GM23338 (cell line): ENCODE data around the gene GNB1. TPM values are rescaled to one million over a fixed set of nuclear protein-coding genes. Genes with fewer than 3 reads are reported as not detected.

Source experiments
- ATAC-seq: fragments of 200-7000 bp; cut with Tn5 transposase; 3 replicates; pipeline ENCODE4 v1.9.1; 2020
- DNase-seq: peaks from one replicate; pipeline ENCODE4 v3.0.0-alpha.2; 2015; ENCODE audit warnings: low spot score
- H2AFZ ChIP-seq: fragments of 200-600 bp; sonication (generic); 2 replicates; pipeline ENCODE4 v1.8.0; 2016; ENCODE audit warnings: antibody characterized with exemption, mild to moderate bottlenecking, moderate library complexity
- H3F3A ChIP-seq: fragments of 200-600 bp; sonication (generic); replicated peaks from 2 replicates; pipeline ENCODE4 v1.8.0; 2017; ENCODE audit warnings: antibody characterized with exemption, mixed run types, low read depth
- H3K27ac ChIP-seq: fragments of 200-600 bp; sonication (generic); 2 replicates; pipeline ENCODE4 v1.6.1; 2016; ENCODE audit warnings: low read depth
- H3K27me3 ChIP-seq: fragments of 200-600 bp; sonication (generic); 2 replicates; pipeline ENCODE4 v1.8.0; 2016; ENCODE audit warnings: mild to moderate bottlenecking, mixed run types, moderate library complexity; ENCODE audit not compliant: insufficient read depth
- H3K36me3 ChIP-seq: fragments of 200-600 bp; sonication (generic); 2 replicates; pipeline ENCODE4 v1.8.0; 2016; ENCODE audit warnings: mild to moderate bottlenecking; ENCODE audit not compliant: insufficient read depth
- H3K4me1 ChIP-seq: fragments of 200-600 bp; sonication (generic); 2 replicates; pipeline ENCODE4 v1.8.0; 2016; ENCODE audit warnings: mild to moderate bottlenecking, moderate library complexity; ENCODE audit not compliant: insufficient read depth
- H3K4me2 ChIP-seq: fragments of 200-600 bp; sonication (generic); 2 replicates; pipeline ENCODE4 v1.7.1; 2017; ENCODE audit warnings: mixed run types
- H3K4me3 ChIP-seq: fragments of 200-600 bp; sonication (generic); 2 replicates; pipeline ENCODE4 v1.6.1; 2016; ENCODE audit warnings: mixed run types
- H3K79me2 ChIP-seq: fragments of 200-600 bp; sonication (generic); replicated peaks from 2 replicates; pipeline ENCODE4 v1.8.0; 2017; ENCODE audit warnings: mild to moderate bottlenecking; ENCODE audit not compliant: insufficient read depth
- H3K9me2 ChIP-seq: fragments of 200-600 bp; sonication (generic); 2 replicates; pipeline ENCODE4 v1.8.0; 2017; ENCODE audit not compliant: insufficient read depth
- H4K20me1 ChIP-seq: fragments of 200-600 bp; sonication (generic); replicated peaks from 2 replicates; pipeline ENCODE4 v1.8.0; 2017; ENCODE audit warnings: mild to moderate bottlenecking; ENCODE audit not compliant: insufficient read depth
- H3K27ac Mint-ChIP-seq: 2 replicates; pipeline ENCODE4 v1.8.0; 2020; ENCODE audit warnings: inconsistent platforms, mild to moderate bottlenecking, moderate library complexity, mixed read lengths
- H3K27me3 Mint-ChIP-seq: 3 replicates; pipeline ENCODE4 v1.8.0; 2022; ENCODE audit warnings: low read depth, mild to moderate bottlenecking, moderate library complexity, mixed read lengths, inconsistent platforms; ENCODE audit not compliant: insufficient read depth, poor library complexity
- H3K36me3 Mint-ChIP-seq: 3 replicates; pipeline ENCODE4 v1.8.0; 2021; ENCODE audit warnings: low read depth, mild to moderate bottlenecking, inconsistent platforms, moderate library complexity, mixed read lengths
- H3K4me1 Mint-ChIP-seq: 3 replicates; pipeline ENCODE4 v1.8.0; 2020; ENCODE audit warnings: mild to moderate bottlenecking, inconsistent platforms, mixed read lengths
- H3K4me3 Mint-ChIP-seq: 3 replicates; pipeline ENCODE4 v1.8.0; 2021; ENCODE audit warnings: moderate library complexity, mild to moderate bottlenecking, inconsistent platforms, mixed read lengths
- H3K9me3 Mint-ChIP-seq: 3 replicates; pipeline ENCODE4 v1.8.0; 2020; ENCODE audit warnings: moderate library complexity, mild to moderate bottlenecking, inconsistent platforms, mixed read lengths
- EZH2phosphoT487 ChIP-seq: fragments of 200-600 bp; sonication (generic); IDR thresholded peaks from one replicate; pipeline ENCODE4 v1.8.1; 2018; ENCODE audit warnings: antibody characterized with exemption; ENCODE audit not compliant: unreplicated experiment
- REST ChIP-seq: IDR thresholded peaks from one replicate; pipeline ENCODE4 v1.6.1; 2018; ENCODE audit warnings: antibody characterized with exemption; ENCODE audit not compliant: unreplicated experiment
- polyA plus RNA-seq: library from polyadenylated mRNA; unstranded; fragments of >200 nt; fragmentation: Nextera tagmentation; extraction: Ambion mirVana; gene quantifications from 2 replicates; pipeline ENCODE4 v1.2.1, GENCODE V29; 2016
- total RNA-seq: library from RNA; depleted of rRNA; stranded (reverse); fragments of >200 nt; shearing (Covaris generic); gene quantifications from 2 replicates; pipeline ENCODE4 v1.2.3, GENCODE V29; 2014
- TF ChIP-seq, protein P1 (sequence below), 2 experiments: fragments of 200-600 bp in 1 of 2; sonication (generic) in 1 of 2; conservative IDR thresholded peaks; 2 replicates each; pipeline versions ENCODE4 v1.5.1 to v1.6.1; 2016 to 2017; ENCODE audit warnings: antibody characterized with exemption in 2 of 2, low read depth in 2 of 2, mild to moderate bottlenecking in 2 of 2, moderate library complexity in 1 of 2
- TF ChIP-seq, protein P2 (sequence below): fragments of 250-450 bp; sonication (Bioruptor Pico); IDR thresholded peaks from 2 replicates; pipeline ENCODE4 v1.5.0; 2020; ENCODE audit warnings: mild to moderate bottlenecking, moderate library complexity

Gene GNB1
- total and polyA plus RNA-seq, 2 experiments from 2014 or later: 65.4 to 138 TPM

DNA sequence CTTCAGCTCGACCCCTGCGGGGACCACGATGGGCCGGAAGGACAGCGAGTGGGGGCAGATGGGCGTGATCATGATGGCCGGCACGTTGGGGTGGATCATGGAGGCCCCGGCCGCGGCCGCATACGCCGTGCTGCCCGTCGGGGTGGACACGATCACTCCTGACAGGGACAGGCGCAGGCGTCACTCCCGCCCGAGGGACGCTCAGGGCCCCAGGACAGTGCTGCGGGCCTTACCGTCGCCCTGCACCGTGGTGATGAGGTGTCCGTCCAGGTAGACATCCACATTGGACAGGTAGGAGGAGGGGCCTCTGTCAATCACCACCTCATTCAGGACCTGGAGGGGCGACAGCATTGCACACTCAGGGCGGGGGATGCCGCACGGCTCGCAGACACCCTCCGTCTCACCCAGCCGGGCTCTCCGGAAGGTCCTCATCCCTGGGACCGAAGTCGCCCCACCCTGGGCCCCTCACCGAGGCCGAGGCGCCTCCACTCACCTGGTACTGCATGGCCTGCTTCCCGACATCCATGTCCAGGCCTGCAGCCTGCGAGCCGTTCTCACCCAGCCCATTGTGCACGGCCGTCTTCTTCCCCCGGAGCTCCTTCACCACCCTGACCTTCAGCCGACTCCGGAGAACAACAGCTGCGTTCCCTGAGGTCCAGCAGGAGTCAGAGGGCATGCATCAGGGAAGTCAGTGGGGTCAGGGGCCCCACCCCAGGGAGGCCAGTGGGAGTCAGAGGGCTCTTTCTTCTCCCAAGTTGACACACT, 136.7 kb downstream of the GNB1 start (continued):
- TF ChIP-seq, protein P1, sequence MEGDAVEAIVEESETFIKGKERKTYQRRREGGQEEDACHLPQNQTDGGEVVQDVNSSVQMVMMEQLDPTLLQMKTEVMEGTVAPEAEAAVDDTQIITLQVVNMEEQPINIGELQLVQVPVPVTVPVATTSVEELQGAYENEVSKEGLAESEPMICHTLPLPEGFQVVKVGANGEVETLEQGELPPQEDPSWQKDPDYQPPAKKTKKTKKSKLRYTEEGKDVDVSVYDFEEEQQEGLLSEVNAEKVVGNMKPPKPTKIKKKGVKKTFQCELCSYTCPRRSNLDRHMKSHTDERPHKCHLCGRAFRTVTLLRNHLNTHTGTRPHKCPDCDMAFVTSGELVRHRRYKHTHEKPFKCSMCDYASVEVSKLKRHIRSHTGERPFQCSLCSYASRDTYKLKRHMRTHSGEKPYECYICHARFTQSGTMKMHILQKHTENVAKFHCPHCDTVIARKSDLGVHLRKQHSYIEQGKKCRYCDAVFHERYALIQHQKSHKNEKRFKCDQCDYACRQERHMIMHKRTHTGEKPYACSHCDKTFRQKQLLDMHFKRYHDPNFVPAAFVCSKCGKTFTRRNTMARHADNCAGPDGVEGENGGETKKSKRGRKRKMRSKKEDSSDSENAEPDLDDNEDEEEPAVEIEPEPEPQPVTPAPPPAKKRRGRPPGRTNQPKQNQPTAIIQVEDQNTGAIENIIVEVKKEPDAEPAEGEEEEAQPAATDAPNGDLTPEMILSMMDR (conservative IDR thresholded peaks at IDR 0.05; ENCODE audit: low read depth in 2 of 2): no peak
- TF ChIP-seq, protein P2, sequence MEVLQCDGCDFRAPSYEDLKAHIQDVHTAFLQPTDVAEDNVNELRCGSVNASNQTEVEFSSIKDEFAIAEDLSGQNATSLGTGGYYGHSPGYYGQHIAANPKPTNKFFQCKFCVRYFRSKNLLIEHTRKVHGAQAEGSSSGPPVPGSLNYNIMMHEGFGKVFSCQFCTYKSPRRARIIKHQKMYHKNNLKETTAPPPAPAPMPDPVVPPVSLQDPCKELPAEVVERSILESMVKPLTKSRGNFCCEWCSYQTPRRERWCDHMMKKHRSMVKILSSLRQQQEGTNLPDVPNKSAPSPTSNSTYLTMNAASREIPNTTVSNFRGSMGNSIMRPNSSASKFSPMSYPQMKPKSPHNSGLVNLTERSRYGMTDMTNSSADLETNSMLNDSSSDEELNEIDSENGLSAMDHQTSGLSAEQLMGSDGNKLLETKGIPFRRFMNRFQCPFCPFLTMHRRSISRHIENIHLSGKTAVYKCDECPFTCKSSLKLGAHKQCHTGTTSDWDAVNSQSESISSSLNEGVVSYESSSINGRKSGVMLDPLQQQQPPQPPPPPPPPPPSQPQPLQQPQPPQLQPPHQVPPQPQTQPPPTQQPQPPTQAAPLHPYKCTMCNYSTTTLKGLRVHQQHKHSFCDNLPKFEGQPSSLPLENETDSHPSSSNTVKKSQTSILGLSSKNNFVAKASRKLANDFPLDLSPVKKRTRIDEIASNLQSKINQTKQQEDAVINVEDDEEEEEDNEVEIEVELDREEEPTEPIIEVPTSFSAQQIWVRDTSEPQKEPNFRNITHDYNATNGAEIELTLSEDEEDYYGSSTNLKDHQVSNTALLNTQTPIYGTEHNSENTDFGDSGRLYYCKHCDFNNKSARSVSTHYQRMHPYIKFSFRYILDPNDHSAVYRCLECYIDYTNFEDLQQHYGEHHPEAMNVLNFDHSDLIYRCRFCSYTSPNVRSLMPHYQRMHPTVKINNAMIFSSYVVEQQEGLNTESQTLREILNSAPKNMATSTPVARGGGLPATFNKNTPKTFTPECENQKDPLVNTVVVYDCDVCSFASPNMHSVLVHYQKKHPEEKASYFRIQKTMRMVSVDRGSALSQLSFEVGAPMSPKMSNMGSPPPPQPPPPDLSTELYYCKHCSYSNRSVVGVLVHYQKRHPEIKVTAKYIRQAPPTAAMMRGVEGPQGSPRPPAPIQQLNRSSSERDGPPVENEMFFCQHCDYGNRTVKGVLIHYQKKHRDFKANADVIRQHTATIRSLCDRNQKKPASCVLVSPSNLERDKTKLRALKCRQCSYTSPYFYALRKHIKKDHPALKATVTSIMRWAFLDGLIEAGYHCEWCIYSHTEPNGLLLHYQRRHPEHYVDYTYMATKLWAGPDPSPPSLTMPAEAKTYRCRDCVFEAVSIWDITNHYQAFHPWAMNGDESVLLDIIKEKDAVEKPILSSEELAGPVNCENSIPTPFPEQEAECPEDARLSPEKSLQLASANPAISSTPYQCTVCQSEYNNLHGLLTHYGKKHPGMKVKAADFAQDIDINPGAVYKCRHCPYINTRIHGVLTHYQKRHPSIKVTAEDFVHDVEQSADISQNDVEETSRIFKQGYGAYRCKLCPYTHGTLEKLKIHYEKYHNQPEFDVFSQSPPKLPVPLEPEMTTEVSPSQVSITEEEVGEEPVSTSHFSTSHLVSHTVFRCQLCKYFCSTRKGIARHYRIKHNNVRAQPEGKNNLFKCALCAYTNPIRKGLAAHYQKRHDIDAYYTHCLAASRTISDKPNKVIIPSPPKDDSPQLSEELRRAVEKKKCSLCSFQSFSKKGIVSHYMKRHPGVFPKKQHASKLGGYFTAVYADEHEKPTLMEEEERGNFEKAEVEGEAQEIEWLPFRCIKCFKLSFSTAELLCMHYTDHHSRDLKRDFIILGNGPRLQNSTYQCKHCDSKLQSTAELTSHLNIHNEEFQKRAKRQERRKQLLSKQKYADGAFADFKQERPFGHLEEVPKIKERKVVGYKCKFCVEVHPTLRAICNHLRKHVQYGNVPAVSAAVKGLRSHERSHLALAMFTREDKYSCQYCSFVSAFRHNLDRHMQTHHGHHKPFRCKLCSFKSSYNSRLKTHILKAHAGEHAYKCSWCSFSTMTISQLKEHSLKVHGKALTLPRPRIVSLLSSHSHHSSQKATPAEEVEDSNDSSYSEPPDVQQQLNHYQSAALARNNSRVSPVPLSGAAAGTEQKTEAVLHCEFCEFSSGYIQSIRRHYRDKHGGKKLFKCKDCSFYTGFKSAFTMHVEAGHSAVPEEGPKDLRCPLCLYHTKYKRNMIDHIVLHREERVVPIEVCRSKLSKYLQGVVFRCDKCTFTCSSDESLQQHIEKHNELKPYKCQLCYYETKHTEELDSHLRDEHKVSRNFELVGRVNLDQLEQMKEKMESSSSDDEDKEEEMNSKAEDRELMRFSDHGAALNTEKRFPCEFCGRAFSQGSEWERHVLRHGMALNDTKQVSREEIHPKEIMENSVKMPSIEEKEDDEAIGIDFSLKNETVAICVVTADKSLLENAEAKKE (CRISPR knock-in tag): no peak
- TF ChIP-seq EZH2phosphoT487: no peak

GRCh38 chr1:1753607-1754005, 137.3 kb downstream of the GNB1 start:
- peaks cover 46% of the 10 kb centered on the region for H3K36me3 Mint-ChIP-seq
- peaks cover 15% of the 10 kb centered on the region; the same call in 1 of the 2 replicates for H3F3A ChIP-seq
- no peak overlapping the region for H3K27ac Mint-ChIP-seq
- no peaks in the 10 kb centered on the region for H3K9me2 ChIP-seq
- no peak overlapping the region for H3K4me3 Mint-ChIP-seq
- no peak for ATAC-seq
- H3K27me3 ChIP-seq: no peaks in the 10 kb centered on the region
- peaks cover 4% of the 10 kb centered on the region; the same call in 1 of the 2 replicates for H3K36me3 ChIP-seq
- H3K27ac ChIP-seq: no peak overlapping the region
- H3K79me2 ChIP-seq: peaks cover 5% of the 10 kb centered on the region; the same call in 1 of the 2 replicates
- H3K4me2 ChIP-seq: no peak overlapping the region
- no peak for DNase-seq
- no peaks in the 10 kb centered on the region for H3K9me3 Mint-ChIP-seq
- H3K4me1 Mint-ChIP-seq: peaks cover 7% of the 10 kb centered on the region
- no peak overlapping the region for H3K4me3 ChIP-seq
- no peak overlapping the region for H2AFZ ChIP-seq
- peaks cover 15% of the 10 kb centered on the region for H3K27me3 Mint-ChIP-seq
- no peaks in the 10 kb centered on the region for H3K4me1 ChIP-seq
- H4K20me1 ChIP-seq: peaks cover 7% of the 10 kb centered on the region; the same call in 1 of the 2 replicates
- TF ChIP-seq REST: no peak
